Endothelial cell of umbilical vein (primary cell): Measurements from ENCODE around the gene LAMC3. TPM values are rescaled to one million over a fixed set of nuclear protein-coding genes. Genes with fewer than 3 reads are reported as not detected.

Source experiments
- BruUV-seq: library from RNA; stranded (reverse); fragments of 400-500 nt; replicated peaks from 2 replicates; lab custom pipeline; 2021; lab: Mats Ljungman, UMichigan
- CTCF ChIA-PET: fragments of 300-600, 350-600 bp; sonication (Branson Sonifier 250); formaldehyde crosslinking; loops from one replicate; lab custom pipeline; 2021; ENCODE audit warnings: antibody characterized with exemption, inconsistent platforms; lab: Charles Lee
- POLR2A ChIA-PET: fragments of 300-600, 350-600 bp; sonication (Branson Sonifier 250); formaldehyde crosslinking; loops from one replicate; lab custom pipeline; 2021; ENCODE audit warnings: antibody characterized with exemption, inconsistent platforms; lab: Charles Lee
- DNase-seq: peaks from one replicate; pipeline ENCODE4 v3.0.0-alpha.2; 2011; ENCODE audit warnings: low read depth, low spot score
- FAIRE-seq: peaks from 2 replicates; lab custom pipeline; 2011; peaks lifted over from hg19 to GRCh38; lab: Jason Lieb, UNC
- H2AFZ ChIP-seq: 2 replicates; pipeline ENCODE4 v1.6.0; 2012; ENCODE audit warnings: low read depth, low read length, control low read depth, inconsistent platforms
- H3K27ac ChIP-seq: 2 replicates; pipeline ENCODE4 v1.5.1; 2011; ENCODE audit warnings: low read depth, mild to moderate bottlenecking, control low read depth, low read length, moderate library complexity; ENCODE audit not compliant: insufficient read depth
- H3K27me3 ChIP-seq, 2 experiments: 2 replicates each; pipeline versions ENCODE4 v1.6.0 to v1.6.1; 2011; ENCODE audit warnings: low read length in 2 of 2, mixed read lengths in 1 of 2; ENCODE audit not compliant: control insufficient read depth in 2 of 2, insufficient read depth in 2 of 2
- H3K36me3 ChIP-seq, 2 experiments: 2 replicates in 1 of 2; 3 replicates in 1 of 2; pipeline ENCODE4 v1.5.1; 2011; ENCODE audit warnings: low read length in 2 of 2, mild to moderate bottlenecking in 1 of 2, moderate library complexity in 1 of 2; ENCODE audit not compliant: control insufficient read depth in 2 of 2, insufficient read depth in 2 of 2; ENCODE audit errors: extremely low read depth in 1 of 2
- H3K4me1 ChIP-seq: 3 replicates; pipeline ENCODE4 v1.5.1; 2011; ENCODE audit warnings: mild to moderate bottlenecking, low read length; ENCODE audit not compliant: control insufficient read depth, insufficient read depth; ENCODE audit errors: extremely low read depth
- H3K4me2 ChIP-seq: 2 replicates; pipeline ENCODE4 v1.6.1; 2011; ENCODE audit warnings: low read length, control low read depth, mixed read lengths; ENCODE audit not compliant: insufficient read depth
- H3K4me3 ChIP-seq, 3 experiments: fragments of 200-600 bp in 1 of 3; sonication (generic), shearing (Covaris generic) in 1 of 3; replicated peaks in 1 of 3; 2 replicates each; pipeline ENCODE4 v1.5.1; 2011 to 2016; ENCODE audit warnings: control low read depth in 3 of 3, low read length in 3 of 3, mild to moderate bottlenecking in 2 of 3, inconsistent platforms in 1 of 3, low read depth in 1 of 3, moderate library complexity in 1 of 3; ENCODE audit not compliant: insufficient read depth in 1 of 3
- H3K79me2 ChIP-seq: 2 replicates; pipeline ENCODE4 v1.6.0; 2012; ENCODE audit warnings: low read length, inconsistent platforms; ENCODE audit not compliant: control insufficient read depth, insufficient read depth
- H3K9ac ChIP-seq: replicated peaks from 2 replicates; pipeline ENCODE3; 2011; ENCODE audit warnings: low read length, control low read depth; ENCODE audit not compliant: insufficient read depth; ENCODE audit errors: extremely low read depth
- H3K9me1 ChIP-seq: replicated peaks from 3 replicates; pipeline ENCODE4 v1.6.0; 2011; ENCODE audit warnings: mild to moderate bottlenecking, low read length; ENCODE audit not compliant: control insufficient read depth, insufficient read depth; ENCODE audit errors: extremely low read depth
- H3K9me3 ChIP-seq: replicated peaks from 2 replicates; pipeline ENCODE4 v1.5.1; 2012; ENCODE audit warnings: low read length, inconsistent platforms; ENCODE audit not compliant: control insufficient read depth, insufficient read depth
- H4K20me1 ChIP-seq: replicated peaks from 2 replicates; pipeline ENCODE3; 2011; ENCODE audit warnings: mild to moderate bottlenecking, low read length; ENCODE audit not compliant: control insufficient read depth, insufficient read depth; ENCODE audit errors: extremely low read depth
- CTCF ChIP-seq, 2 donors: IDR thresholded peaks; 1 replicate in 1 of 2; 2 replicates in 1 of 2; pipeline ENCODE4 v1.5.1; 2011; ENCODE audit warnings: low read length in 2 of 2, mild to moderate bottlenecking in 2 of 2, moderate library complexity in 2 of 2, control low read depth in 1 of 2, inconsistent platforms in 1 of 2, low read depth in 1 of 2; ENCODE audit not compliant: insufficient read depth in 1 of 2; ENCODE audit errors: extremely low read depth in 1 of 2
- EZH2 ChIP-seq: IDR thresholded peaks from 2 replicates; pipeline ENCODE4 v1.6.1; 2012; ENCODE audit warnings: borderline replicate concordance, low read depth, mild to moderate bottlenecking, moderate library complexity, low read length, inconsistent platforms; ENCODE audit not compliant: severe bottlenecking
- dilution Hi-C: fragments of 300-500 bp; cut with MboI; formaldehyde crosslinking; loops from one replicate; pipeline ENCODE4 v1.15.0; 2019; ENCODE audit warnings: low sequenced_read_pairs; ENCODE audit not compliant: extremely low pct_ligation_motif_present
- intact Hi-C: fragments of 100-400 bp; cut with micrococcal nuclease; formaldehyde crosslinking; loops from one replicate; pipeline ENCODE4 v1.10.0; 2022
- polyA plus RNA-seq, 4 experiments: library from polyadenylated mRNA; depleted of rRNA in 3 of 4; stranded (reverse) in 3 of 4; unstranded in 1 of 4; fragments of >200 nt; gene quantifications; 2 replicates each; pipeline versions ENCODE4 v1.2.1 to v1.2.3, GENCODE V29; 2011 to 2012; ENCODE audit warnings: missing spikeins in 1 of 4
- total RNA-seq: library from RNA; stranded (reverse); gene quantifications from 2 replicates; pipeline ENCODE4 v1.2.3, GENCODE V29; 2021

Gene LAMC3
- total and polyA plus RNA-seq, 2 donors (not counting 3 experiments of a cell fraction or from before 2014, with no cell fraction given) = 0.18 to 0.38 TPM

GRCh38 chr9:130997925-130998596, 10.9 kb upstream of the LAMC3 start:
- H3K9me1 ChIP-seq = no peaks in the 10 kb centered on the region
- ChIA-PET CTCF (interaction anchor here (0.6 to 10.2 kb wide), 57 partner anchors 9 to 326 kb away, joined by 3 to 181 read pairs (median 5); partner anchors contain the start of gene EXOSC2), POLR2A (no interaction called here)
- H3K27ac ChIP-seq = no peak overlapping the region
- peak; percentile 48 for DNase-seq
- H3K36me3 ChIP-seq = no peaks in the 10 kb centered on the region
- H2AFZ ChIP-seq = no peak overlapping the region
- no peak overlapping the region for H3K9ac ChIP-seq
- TF ChIP-seq CTCF (IDR thresholded peaks at IDR 0.05; ENCODE audit: extremely low read depth in 1 of 2, insufficient read depth in 1 of 2, low read depth in 1 of 2, low read length in 2 of 2) = peak; percentile 74 to 85
- no peak for TF ChIP-seq EZH2
- peak; percentile 82 for FAIRE-seq
- H3K9me3 ChIP-seq = no peaks in the 10 kb centered on the region
- H3K79me2 ChIP-seq = no peaks in the 10 kb centered on the region
- no TSS peak for BruUV-seq
- H3K4me2 ChIP-seq = no peak overlapping the region
- dilution Hi-C loops (no loop called here), intact Hi-C loops (loop anchor here (1.0 to 2.0 kb wide), 5 partner anchors 57 to 227 kb away; no protein-coding TSS in a partner anchor)
- peaks cover 5 to 11% of the 10 kb centered on the region in 2 experiments for H3K27me3 ChIP-seq
- H4K20me1 ChIP-seq = no peaks in the 10 kb centered on the region
- H3K4me1 ChIP-seq = no peaks in the 10 kb centered on the region
- H3K4me3 ChIP-seq = no peak overlapping the region
